Left renal cortex interstitium (tissue), 4 donors: ENCODE measurements around the gene ST3GAL4. TPM values are rescaled to one million over a fixed set of nuclear protein-coding genes. Genes with fewer than 3 reads are reported as not detected.
"Not testable (repeated sequence)": the region's sequence is repeated elsewhere in the genome, so short reads cannot be mapped to it uniquely, and the experiment has no call there.

Experiments used
- DNase-seq, 4 donors: peaks; one replicate each; pipeline ENCODE4 v3.0.0-alpha.2; 2013; ENCODE audit warnings: low read depth in 4 of 4, low spot score in 2 of 4, missing footprints in 1 of 4
- polyA plus RNA-seq, 4 donors: library from polyadenylated mRNA; unstranded; fragments of 120-200 nt; gene quantifications; one replicate each; pipeline ENCODE4 v1.2.1, GENCODE V29; 2013; ENCODE audit not compliant: insufficient read length in 4 of 4

ST3GAL4 gene, protein sequence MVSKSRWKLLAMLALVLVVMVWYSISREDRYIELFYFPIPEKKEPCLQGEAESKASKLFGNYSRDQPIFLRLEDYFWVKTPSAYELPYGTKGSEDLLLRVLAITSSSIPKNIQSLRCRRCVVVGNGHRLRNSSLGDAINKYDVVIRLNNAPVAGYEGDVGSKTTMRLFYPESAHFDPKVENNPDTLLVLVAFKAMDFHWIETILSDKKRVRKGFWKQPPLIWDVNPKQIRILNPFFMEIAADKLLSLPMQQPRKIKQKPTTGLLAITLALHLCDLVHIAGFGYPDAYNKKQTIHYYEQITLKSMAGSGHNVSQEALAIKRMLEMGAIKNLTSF
- polyA plus RNA-seq = 10 to 100 TPM; 15.4 to 24.5 (median 17.7) TPM

DNA sequence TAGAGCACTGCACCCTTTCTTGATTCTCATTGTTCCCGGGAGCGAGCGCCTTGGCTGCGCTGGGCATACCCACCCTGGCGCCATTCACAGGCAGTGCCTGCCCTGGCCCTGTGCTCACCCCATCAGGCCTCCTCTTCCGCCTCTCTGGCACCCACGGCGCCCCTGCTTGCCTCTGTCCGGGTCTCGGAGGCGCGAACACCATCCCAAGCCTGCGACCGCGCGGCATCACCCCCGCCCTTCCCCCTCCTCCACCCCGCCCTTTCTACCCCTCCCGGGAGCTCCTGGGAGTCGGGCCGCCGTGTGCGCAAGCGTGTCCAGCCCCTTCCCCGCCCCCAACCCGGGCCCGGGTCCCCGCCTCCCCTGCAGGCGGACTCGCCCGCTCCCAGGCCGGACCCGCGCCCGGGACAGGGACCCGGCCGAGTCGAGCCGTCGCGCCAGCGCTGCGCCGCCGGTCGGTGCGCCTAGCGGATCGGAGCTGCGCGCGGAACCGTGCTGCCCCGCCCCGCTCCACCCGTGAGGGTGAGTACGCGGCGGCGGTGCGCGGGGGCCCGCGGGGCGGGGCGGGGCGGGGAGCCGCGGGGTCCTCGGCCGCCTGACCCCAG lies at the start of gene ST3GAL4:
Gene ST3GAL4, plus strand, starts transcription at position 363 of the 602 bp plus-strand sequence. CDS start 50,470 bp downstream, outside the sequence.
- peak in 3 of 4 donors; percentile 52 to 78 (median 60) for DNase-seq

DNA sequence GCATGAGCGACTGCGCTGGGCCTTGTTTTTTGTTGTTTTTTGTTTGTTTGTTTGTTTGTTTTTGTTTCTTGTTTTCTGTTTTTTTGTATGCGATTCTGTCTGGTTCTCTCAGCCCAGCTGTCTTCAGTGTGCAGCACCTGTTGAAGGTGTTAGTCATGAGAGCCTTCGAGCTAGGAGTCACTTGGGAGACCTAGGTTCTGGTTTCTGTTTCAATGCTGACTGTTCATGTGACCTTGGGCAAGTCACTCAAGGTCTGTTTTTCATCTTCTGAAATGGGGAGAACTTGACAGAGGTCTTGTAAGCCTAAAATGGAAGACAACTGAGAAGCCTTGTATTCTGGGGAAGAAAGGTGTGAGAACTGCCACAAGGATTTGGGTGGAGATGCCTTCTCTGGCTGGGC lies 49.8 kb upstream of the ST3GAL4 start:
- no peak for DNase-seq

DNA sequence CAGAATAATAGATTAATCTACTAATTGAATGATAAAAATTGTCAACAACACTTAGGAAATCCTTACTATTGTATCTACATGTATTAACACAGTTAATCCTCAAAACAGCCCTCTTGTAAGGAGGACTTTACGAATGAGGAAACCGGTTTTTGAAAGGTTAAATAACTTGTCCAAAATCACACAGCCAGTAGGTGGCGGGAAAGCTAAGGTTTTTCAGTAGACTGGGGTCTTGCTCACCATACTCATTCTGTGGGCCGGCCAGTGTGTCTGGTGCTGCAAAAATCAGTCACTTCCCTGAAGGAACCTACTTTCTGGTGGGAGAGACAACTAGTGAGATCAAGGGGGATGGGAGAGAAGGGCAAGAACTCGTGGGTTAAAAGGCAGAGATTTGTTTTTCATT lies 47.8 kb upstream of the ST3GAL4 start:
- no peak for DNase-seq

DNA sequence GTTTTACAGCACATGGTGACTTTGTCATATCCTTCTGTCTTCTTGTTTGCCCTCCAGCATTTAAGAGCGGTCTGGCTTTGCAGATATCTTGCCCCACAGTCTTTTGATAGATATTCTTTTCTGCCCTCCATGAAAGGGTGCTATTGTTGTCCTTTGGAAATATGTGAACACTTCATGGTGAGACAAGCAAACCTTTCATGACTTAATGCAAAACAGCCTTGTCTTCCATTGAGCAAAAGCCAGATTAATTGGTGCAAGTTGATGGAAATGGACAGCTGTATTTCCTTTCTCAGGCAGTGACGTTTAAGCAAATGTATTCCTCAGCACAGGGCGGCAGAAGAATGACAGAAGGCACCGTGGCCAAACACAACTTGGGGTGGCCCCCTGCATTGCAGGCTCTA lies 47.2 kb upstream of the ST3GAL4 start:
- no peak for DNase-seq

DNA sequence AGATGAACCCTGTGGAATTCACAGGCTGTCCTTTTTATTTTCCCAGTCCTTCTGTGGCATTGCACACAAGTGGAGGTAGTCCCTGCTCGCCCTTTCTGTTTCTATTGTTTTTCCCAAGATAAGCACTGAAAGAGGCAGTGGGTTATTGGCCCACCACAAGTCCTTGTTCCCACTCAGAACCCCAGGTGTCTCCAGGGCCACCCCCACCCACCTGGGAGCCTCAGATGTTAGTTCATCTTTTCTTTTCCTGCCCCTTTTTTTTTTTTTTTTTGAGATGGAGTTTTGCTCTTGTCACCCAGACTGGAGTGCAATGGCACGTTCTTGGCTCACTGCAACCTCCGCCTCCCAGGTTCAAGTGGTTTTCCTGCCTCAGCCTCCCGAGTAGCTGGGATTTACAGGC lies 46.7 kb upstream of the ST3GAL4 start:
- DNase-seq = not testable (repeated sequence)

DNA sequence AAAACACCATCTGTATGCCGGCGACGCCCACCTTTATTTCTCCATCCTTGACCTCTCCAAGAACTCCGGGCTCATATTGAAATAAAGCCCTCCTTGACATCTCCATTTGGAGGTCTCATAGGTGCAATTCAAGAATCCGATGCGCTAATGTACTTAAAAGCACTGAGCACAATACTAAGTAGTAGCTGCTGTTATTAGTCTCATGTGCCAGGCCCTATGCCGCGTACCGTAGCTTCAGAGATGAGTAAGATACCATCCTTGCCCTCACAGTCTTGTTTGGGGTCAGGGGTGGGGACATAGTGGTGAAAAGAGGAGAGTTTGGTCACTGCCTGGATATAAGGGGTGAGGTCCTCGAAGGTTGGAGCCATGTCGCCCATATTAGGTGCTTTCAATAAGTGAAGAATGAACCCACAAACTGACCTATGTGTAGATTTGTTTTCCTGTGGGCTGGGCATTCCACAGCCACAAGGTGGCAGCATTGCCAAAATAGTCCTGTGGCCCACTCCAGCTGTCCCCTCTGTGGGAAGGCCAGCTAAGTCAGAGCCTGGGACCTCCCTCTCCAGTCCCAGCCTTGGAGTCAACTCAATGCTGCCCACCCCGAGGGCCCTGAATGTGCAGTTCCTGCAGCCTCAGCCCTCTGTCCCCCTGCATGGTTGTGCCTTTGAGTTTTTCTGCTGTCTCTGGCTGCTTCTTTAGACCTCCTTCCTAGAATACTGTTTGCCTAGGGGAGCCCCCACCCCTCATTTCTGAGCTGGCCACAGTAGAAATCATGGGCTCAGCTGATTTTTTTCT lies 45.1 kb upstream of the ST3GAL4 start:
- DNase-seq = peak in 2 of 4 donors; percentile 52 to 73

DNA sequence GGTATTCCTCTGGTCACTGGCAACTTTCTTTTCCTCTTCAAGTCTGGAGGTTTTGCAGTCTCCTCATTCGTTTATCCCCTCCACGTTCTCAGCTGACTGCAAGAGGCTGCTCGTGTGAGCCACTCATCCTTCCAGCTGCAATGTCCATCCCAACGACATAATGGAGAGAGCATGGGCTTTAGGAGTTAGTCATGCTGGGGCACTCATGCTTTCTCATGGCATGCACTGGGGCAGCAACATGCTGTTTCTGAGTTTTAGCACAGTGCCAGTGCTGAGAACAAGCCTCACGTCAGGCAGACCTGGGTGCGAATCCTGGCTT lies 44.5 kb upstream of the ST3GAL4 start:
- DNase-seq = no peak

DNA sequence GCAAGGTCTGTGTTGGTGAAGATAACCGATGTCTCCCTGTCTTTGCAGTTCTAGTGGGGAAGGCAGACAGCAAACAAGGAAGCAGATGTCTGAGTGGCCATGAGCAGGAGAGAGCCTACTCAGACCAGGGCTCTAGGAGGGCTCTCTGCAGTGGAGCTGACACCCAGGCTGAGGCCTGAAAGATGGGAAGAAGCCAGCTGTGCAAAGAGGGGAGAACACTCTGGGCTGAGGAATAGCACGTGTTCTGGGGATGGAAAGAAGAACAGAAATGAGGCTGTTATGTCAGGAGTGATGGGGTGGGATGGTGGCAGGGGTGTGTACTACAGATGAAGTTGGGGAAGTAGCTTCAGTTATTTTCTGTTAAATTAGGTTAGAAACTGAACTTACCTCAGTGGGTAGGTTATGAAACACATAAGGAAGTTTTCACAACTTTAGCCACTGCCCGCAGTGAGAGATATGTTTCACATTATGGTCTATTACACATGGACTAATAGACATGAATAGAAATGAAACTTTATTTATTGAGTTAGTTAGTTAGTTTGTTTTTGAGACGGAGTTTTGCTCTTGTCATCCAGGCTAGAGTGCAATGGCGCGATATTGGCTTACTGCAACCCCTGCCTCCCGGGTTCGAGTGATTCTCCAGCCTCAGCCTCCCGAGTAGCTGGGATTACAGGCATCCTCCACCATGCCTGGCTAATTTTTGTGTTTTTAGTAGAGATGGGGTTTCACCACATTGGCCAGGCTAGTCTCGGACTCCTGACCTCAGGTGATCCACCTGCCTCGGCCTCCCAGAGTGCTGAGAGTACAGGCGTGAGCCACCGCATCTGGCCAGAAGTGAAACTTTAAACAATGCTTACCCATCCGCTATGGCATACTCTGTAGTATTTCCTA lies 43.8 kb upstream of the ST3GAL4 start:
- no peak for DNase-seq

DNA sequence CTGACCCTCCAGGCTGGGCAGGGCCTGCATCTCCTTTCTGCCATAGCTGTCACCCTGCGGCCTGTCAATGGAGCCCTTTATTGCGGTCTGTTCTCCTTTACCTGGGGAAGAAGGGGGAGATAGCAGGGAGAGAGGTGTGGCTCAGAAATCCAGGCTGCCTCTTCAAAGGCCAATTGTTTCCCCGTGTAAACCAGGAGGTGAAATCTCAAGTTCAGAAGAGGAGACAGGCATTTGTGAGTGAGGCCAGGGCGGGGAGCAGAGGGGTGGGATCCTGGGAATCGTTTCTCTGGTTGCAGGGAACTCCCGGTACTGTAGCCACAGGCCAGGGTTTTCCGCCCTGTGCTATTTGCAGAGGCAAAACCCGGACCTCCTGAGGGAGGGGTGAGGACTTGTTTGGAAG lies 42.5 kb upstream of the ST3GAL4 start:
- DNase-seq = no peak

DNA sequence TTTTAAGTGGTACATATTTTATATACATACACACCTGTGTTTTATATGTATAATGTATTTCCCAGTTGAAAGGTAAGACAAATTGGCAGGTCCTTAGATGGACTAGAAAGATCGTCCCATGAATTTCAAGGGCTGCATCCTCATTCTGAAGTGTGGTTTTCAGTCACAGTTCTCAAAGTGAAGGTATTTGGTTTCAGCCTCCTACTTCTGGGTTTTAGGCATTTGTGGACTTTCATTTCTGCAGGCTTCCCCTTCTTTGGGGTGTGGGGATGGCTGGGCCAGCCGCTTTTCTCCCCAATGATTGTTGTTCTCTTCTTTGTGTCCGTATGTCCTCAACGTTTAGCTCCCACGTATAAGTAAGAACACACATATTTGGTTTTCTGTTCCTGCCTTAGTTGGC lies 41.7 kb upstream of the ST3GAL4 start:
- DNase-seq = no peak

DNA sequence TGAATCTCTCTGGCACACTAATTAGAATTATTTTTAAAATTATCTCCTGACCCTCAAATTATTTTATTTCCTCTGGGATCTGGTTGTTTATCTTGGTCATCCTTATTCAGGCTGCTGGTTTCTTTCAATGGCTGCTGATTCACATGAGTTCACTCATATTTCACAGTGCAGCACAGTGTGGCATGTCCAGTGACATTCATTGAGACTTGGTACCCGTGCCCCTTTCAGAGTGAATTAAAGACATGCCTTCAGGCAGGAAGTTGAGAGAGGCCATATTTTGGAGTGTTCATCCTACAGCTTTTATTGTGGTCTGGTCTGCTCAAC lies 38.1 kb upstream of the ST3GAL4 start:
- no peak for DNase-seq

DNA sequence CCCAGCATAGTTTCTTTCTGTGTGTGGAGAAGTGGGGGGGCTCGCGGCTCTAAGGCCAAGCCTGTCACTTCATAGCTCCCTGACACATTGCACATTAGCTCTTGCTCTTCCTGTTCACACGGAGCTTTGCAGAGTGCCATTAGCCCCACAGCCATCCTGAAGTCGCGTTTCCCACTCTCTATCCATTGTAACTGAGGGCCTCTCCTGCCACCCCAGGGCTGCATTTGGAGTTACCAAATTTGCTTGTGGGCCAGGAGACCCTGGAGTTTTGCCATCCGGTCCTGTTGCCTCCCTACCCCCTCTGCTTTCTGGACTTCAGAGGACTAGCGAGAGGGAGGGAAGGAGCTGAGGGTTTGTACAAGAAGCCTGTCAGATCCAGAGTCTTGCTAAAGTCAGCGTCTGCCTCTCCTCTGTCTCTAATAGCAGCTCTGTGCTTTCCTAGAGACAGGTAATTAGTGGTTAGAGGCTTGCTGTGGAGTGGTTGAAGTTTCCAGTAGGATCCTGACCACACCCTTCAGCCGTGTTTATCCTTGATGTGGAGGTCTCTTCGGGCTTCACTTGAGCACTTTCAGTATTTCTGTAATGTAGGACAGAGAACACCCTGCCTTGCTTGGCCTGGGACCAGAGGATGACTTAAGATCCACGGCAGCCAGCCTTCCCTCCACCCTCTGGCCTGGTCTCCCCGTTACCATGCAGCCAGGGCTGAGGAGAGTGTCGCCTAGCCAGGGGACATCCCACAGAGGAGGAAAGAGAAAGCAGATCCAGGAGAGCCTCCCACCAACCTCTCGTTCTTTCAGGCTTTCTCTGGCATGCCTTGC lies 37.5 kb upstream of the ST3GAL4 start:
- no peak for DNase-seq

DNA sequence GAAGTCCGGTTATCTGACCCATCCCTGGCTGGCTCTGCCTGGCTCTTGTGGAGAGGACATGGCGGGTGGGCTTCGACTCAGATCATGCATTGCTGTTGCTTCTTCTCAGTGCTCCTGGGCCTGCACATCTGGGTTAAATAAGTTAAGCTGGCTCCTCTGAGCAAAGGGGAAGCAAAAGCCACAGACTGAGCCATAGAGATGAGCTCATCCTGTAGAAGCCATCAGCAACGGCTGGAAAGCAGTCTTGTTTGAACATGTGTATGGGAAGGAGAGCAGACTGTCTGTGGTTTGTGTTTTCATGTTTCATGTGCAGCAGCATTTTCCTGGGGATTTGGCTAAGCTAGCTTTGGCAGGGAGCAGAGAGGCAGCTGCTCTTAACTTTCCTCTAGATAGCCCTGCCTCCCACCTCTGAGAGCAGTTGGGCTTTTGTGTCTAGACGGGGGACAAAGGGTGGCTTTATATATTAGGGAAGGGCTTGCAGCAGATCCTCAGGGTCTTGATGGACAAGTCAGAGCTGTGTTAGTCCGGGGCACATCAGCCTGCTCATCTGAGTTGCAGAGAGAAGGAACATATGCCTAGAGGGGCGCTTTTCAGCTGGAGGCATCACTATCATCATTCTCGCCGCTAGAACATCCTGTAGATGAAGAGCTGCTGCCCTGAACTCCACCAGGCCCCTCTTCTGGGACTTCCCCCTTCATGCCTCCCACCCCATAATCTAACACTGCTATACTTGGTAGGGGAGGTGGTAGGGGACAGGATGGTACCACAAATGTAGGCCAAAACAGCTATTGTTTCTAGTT lies 36.7 kb upstream of the ST3GAL4 start:
- no peak for DNase-seq

DNA sequence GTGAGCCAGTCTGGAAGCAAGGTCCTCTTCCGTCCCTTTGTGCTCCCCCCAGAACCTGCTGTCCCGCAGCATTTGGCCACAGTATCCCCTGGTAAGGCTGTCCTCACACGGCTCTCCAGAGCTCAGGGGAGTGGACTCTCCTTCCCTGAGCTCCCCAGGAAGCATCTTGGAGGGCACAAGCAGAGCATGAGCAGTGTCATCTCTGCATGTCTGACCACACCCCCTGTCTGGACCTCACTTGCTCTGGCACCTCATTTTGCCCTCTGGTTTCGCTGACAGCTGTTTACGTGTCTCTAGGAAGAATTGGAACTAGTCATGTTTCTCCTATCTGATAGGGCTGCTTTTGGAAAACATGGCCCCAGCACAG lies 36.1 kb upstream of the ST3GAL4 start:
- DNase-seq = no peak

DNA sequence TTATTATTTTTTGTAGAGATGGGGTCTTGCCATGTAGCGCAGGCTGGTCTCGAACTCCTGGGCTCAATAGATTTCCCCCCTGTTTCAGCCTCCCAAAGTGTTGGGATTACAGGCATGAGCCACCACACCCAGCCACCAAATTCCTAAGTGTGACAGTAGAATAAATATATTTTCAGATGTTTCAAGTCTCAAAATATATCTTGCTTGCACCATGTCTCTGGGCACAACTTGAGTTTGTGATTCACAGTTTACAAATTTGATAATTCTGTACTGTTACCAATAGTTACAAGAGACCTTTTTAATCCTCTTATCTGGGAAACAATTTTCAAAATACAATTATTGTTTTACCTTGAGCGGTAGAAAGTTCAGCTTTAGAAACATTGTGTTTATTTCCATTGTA lies 32.5 kb upstream of the ST3GAL4 start:
- DNase-seq = no peak

DNA sequence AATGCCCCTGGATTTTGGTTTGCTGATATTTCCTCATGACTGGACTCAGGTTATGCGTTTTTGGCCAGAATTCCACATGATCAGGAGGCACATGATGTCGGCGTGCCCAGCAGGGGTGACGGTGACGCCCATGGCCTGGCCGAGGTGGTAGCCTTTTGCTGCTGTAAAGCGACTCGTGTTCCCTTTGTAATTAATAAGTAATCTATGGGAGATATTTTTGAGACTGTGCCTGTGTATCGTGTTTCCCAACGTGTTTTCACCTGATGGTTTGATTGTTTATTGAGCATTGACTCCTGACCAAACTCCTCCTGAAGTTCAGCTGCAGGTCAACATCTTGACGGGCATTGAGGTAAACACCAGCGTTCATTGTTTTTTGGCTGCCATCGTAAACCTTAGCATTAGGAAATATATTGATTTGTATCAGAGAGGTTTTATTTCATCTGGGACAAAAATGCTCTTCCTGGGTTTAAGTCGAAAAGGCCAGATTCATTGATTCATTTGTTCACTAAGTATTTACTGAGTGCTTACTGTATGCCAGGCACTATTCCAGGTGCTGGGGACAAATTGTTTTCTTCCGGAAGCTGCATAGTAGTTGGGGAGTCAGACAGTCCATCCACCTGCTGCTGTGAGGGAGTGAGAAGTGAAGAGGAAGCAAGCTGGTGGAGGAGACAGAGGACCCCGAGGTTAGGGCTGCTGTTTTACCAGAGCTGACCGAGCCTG lies 28.0 kb upstream of the ST3GAL4 start:
- no peak for DNase-seq

DNA sequence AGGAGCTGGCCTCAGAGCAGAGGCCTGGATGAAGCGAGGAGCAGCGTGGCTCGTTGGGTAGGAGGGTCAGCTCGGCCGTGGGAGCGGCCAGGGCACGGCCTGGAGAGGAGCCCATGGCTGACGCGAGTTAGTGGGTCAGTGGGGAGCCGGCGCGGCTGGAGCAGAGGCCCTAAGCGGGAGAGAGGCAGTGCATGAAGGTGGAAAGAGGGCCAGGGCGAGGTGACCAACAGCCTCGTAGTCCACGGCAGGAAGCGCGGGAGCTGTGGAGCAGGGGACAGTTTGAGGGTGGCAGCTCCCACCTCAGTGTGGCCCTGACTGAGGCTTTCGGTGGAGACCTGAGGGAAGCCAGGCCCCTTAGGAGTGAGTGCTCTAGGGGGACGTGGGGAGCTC lies 27.5 kb upstream of the ST3GAL4 start:
- DNase-seq = no peak

DNA sequence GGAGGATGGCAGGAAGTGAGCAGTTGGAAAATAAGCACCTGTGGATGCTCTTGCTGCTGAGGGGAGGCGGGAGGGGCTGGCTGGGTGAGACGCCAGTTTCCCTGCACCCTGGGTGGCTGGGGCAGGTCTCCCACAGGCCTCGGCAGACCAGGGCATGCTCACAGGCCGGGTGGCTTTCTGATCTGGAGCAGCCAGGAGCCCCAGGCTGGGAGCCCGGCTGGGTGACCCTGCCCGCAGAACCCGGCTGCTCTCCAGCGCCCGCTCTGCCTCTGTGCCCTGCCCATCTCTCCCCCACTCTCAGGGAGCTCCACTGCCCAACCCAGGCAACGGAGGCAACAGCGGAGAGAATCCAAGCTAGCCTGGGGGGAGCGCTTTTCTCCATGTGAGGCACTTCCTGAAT lies 27.0 kb upstream of the ST3GAL4 start:
- no peak for DNase-seq
